Epithelial cell of alveolus of lung (primary cell): ENCODE measurements around the gene PCDH17. TPM values are rescaled to one million over a fixed set of nuclear protein-coding genes. Genes with fewer than 3 reads are reported as not detected.

Source experiments
- total RNA-seq: library from RNA; depleted of rRNA; stranded (reverse); fragments of >200 nt; gene quantifications from 2 replicates; pipeline ENCODE4 v1.2.1, GENCODE V29; 2015

The PCDH17 gene
- 0.52 and 0.64 TPM in 2 replicates for total RNA-seq

GRCh38 chr13:57631596-57632275 lies at the start of gene PCDH17:
Gene PCDH17 (plus strand): TSS chr13:57631744. CDS start chr13:57632547, 803 bp downstream.

